ENCODE data around the gene HDAC5.

- TF ChIP-seq POLR2A (IDR thresholded peaks at IDR 0.05) (no peak), CTCF (IDR thresholded peaks at IDR 0.05) (no peak)
Observed at GRCh38 chr17:44170135-44170498, 46.7 kb upstream of the HDAC5 start.
